Left lung (tissue), 10 donors: ENCODE measurements around the gene TMEM248. TPM values are rescaled to one million over a fixed set of nuclear protein-coding genes. Genes with fewer than 3 reads are reported as not detected.
"Not testable (repeated sequence)": the region's sequence is repeated elsewhere in the genome, so short reads cannot be mapped to it uniquely, and the experiment has no call there.

Experiments used
- ATAC-seq: fragments of 200-7000 bp; cut with Tn5 transposase; one replicate; pipeline ENCODE4 v1.9.1; 2020; ENCODE audit warnings: moderate library complexity
- DNase-seq, 4 donors: peaks; one replicate each; pipeline ENCODE4 v3.0.0-alpha.2; 2013 to 2020
- H3K27ac ChIP-seq, 2 donors: fragments of 200-600 bp; sonication (generic) in 1 of 2; one replicate each; pipeline versions ENCODE4 v1.5.0 to v1.8.0; 2020 to 2021
- H3K27me3 ChIP-seq, 2 donors: fragments of 200-600 bp; sonication (generic) in 1 of 2; one replicate each; pipeline versions ENCODE4 v1.5.0 to v1.8.0; 2020 to 2021
- H3K36me3 ChIP-seq, 2 donors: fragments of 200-600 bp; sonication (generic) in 1 of 2; one replicate each; pipeline versions ENCODE4 v1.5.0 to v1.8.0; 2020 to 2021
- H3K4me1 ChIP-seq, 2 donors: fragments of 200-600 bp; one replicate each; pipeline ENCODE4 v1.8.0; 2021
- H3K4me3 ChIP-seq, 2 donors: fragments of 200-600 bp; sonication (generic) in 1 of 2; one replicate each; pipeline versions ENCODE4 v1.5.0 to v1.8.0; 2020 to 2021; ENCODE audit warnings: mild to moderate bottlenecking in 1 of 2
- H3K9me3 ChIP-seq, 2 donors: fragments of 200-600 bp; sonication (generic) in 1 of 2; one replicate each; pipeline versions ENCODE4 v1.5.0 to v1.8.0; 2020 to 2021
- intact Hi-C, 2 donors: fragments of 100-400 bp; cut with DNase I; formaldehyde crosslinking; loops; one replicate each; pipeline versions ENCODE4 v1.11.2 to v1.14.2; 2022
- polyA plus RNA-seq, 6 donors: library from polyadenylated mRNA; unstranded; fragments of 120-200 nt; gene quantifications; one replicate each; pipeline ENCODE4 v1.2.1, GENCODE V29; 2013; ENCODE audit not compliant: insufficient read length in 6 of 6
- total RNA-seq, 2 donors: library from RNA; stranded (reverse); fragmentation: NEBNext Ultra II Directional; extraction: Animal tissue kit (Norgen Biotek cat#: 25700); gene quantifications; one replicate each; pipeline ENCODE4 v1.2.1, GENCODE V29; 2021
- TF ChIP-seq, protein P1 (sequence below), 2 donors: fragments of 200-600 bp; sonication (generic) in 1 of 2; IDR thresholded peaks; one replicate each; pipeline versions ENCODE4 v1.5.0 to v1.8.0; 2021; ENCODE audit warnings: antibody characterized with exemption in 2 of 2
- donor health status: DM: no; HTN: yes; CAD: no.
- donor health status: DM: no; HTN: no; CAD: no.

The TMEM248 gene
- total and polyA plus RNA-seq, 8 donors = 64.5 to 103 (median 81.6) TPM

GRCh38 chr7:66974986-66975590 is 54.1 kb downstream of the TMEM248 start:
- Histone ChIP-seq H3K36me3 (no peaks in the 10 kb centered on the region), H3K9me3 (peaks cover 0 to 8% of the 10 kb centered on the region in 2 donors), H3K4me3 (no peak overlapping the region), H3K27ac (no peak overlapping the region), H3K27me3 (no peaks in the 10 kb centered on the region), H3K4me1 (no peaks in the 10 kb centered on the region)
- intact Hi-C loops = no loop called here
- TF ChIP-seq, protein P1, sequence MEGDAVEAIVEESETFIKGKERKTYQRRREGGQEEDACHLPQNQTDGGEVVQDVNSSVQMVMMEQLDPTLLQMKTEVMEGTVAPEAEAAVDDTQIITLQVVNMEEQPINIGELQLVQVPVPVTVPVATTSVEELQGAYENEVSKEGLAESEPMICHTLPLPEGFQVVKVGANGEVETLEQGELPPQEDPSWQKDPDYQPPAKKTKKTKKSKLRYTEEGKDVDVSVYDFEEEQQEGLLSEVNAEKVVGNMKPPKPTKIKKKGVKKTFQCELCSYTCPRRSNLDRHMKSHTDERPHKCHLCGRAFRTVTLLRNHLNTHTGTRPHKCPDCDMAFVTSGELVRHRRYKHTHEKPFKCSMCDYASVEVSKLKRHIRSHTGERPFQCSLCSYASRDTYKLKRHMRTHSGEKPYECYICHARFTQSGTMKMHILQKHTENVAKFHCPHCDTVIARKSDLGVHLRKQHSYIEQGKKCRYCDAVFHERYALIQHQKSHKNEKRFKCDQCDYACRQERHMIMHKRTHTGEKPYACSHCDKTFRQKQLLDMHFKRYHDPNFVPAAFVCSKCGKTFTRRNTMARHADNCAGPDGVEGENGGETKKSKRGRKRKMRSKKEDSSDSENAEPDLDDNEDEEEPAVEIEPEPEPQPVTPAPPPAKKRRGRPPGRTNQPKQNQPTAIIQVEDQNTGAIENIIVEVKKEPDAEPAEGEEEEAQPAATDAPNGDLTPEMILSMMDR (IDR thresholded peaks at IDR 0.05) = no peak
- DNase-seq (peak in 1 of 4 donors; percentile 11), ATAC-seq (no peak)

- intact Hi-C loops, H3K27me3 ChIP-seq, H3K36me3 ChIP-seq, ATAC-seq, H3K4me3 ChIP-seq, H3K27ac ChIP-seq, DNase-seq, H3K4me1 ChIP-seq: not testable (repeated sequence)
- H3K9me3 ChIP-seq = peaks cover 0 to 22% of the 10 kb centered on the region in 2 donors
These were observed 57.3 kb downstream of the TMEM248 start for GRCh38 chr7:66978312-66978711.

GRCh38 chr7:66979013-66979412 is 58.0 kb downstream of the TMEM248 start:
- H3K4me3 ChIP-seq, H3K36me3 ChIP-seq, intact Hi-C loops, H3K4me1 ChIP-seq, DNase-seq, H3K27ac ChIP-seq, ATAC-seq, H3K27me3 ChIP-seq: not testable (repeated sequence)
- H3K9me3 ChIP-seq = peaks cover 0 to 22% of the 10 kb centered on the region in 2 donors

- DNase-seq, H3K36me3 ChIP-seq, H3K4me3 ChIP-seq, H3K27ac ChIP-seq, H3K27me3 ChIP-seq, intact Hi-C loops, H3K4me1 ChIP-seq, ATAC-seq: not testable (repeated sequence)
- peaks cover 0 to 22% of the 10 kb centered on the region in 2 donors for H3K9me3 ChIP-seq
These were observed 59.3 kb downstream of the TMEM248 start for GRCh38 chr7:66980336-66980735.

DNA sequence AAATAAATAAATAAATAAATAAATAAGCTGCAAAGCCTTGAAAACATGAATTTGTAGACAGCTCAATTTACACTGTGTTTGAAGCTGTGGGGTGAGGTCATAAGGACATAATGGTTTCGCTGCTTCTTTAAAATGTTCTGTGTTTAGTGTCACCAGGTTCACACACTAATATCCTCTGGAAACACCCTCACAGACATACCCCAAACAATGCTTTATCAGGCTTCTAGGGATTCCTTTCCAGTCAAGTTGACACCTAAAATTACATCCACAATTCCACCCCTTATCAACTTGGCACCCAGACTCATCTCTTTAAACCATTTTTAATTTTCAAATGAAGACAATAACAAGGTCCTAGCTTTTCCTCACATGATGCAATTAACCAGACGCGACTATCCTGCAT is 68.5 kb downstream of the TMEM248 start:
- H3K27ac ChIP-seq, H3K4me3 ChIP-seq, ATAC-seq, DNase-seq, H3K9me3 ChIP-seq, intact Hi-C loops, H3K27me3 ChIP-seq: not testable (repeated sequence)
- H3K36me3 ChIP-seq = peaks cover 0 to 75% of the 10 kb centered on the region in 2 donors
- peaks cover 0 to 18% of the 10 kb centered on the region in 2 donors for H3K4me1 ChIP-seq

DNA sequence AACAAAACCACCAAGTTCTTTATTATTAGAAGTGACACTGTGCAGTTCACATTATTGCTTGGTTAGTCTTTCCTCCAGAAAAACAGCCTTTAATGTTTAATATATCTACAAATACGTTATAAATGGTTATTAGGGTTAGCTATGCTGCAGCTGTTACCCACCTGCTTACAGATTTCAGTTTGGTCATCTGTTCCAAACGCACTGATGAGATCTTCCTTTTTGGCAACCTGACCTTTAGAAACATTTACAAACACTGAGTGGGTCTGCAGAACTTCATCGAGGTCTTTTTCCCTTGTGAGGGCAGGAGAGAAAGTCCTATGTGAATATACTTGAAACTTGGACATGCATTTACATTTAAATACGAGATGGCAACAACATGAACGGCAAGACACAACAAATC is 73.0 kb downstream of the TMEM248 start:
- H3K9me3 ChIP-seq, ATAC-seq, intact Hi-C loops, H3K27me3 ChIP-seq, DNase-seq: not testable (repeated sequence)
- Histone ChIP-seq H3K36me3 (peaks cover 0 to 51% of the 10 kb centered on the region in 2 donors), H3K27ac (peak overlapping the region; percentile 99), H3K4me3 (peak overlapping the region; percentile 74 to 89), H3K4me1 (peaks cover 0 to 29% of the 10 kb centered on the region in 2 donors)

- Histone ChIP-seq H3K4me1 (peaks cover 0 to 29% of the 10 kb centered on the region in 2 donors), H3K36me3 (peaks cover 0 to 52% of the 10 kb centered on the region in 2 donors), H3K27ac (peak overlapping the region; percentile 99), H3K4me3 (peak overlapping the region; percentile 74 to 89)
- H3K27me3 ChIP-seq, intact Hi-C loops, H3K9me3 ChIP-seq: not testable (repeated sequence)
- peak in 3 of 4 donors; percentile 33 to 63 (median 56) for DNase-seq
- peak; percentile 79 for ATAC-seq
These were observed 73.6 kb downstream of the TMEM248 start for GRCh38 chr7:66994691-66995049.

DNA sequence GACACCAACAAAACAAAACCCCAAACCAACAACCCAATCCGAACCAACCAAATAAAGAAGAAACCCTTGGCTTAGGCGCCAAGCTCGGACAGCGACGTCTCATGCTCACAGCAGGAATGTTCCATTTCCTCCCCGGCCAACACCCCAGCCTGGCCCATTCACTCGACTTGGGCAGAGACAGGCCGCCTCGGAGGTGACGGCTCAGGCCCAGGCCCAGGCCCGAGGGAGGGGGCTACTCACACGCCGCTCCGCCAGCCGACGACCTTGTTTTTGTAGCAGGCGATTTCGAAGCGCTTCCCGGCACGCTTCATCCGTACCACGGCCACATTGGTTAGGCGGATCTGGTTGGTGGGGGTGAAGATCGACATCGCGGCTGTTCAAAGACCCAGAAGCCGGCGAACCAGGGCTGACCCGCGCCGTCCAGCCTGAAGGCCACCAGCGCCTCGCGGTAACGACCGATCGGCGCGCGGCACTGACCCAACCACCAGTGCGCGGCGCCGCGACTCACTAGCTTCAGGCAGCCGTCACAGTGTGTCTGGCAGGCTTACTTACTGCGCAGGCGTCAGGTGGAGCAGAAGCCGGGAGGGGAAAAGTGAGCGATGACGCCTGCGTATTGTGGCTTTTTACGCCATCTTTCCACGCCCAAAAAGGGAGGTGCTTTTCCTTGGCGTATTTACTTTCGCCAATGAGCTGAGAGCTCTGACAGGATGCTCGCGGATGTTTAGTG is 74.2 kb downstream of the TMEM248 start, which contains the start of gene SBDS:
Gene SBDS, minus strand, starts transcription at position 537 of the 727 bp plus-strand sequence. Its CDS starts 169 bp downstream, at position 368.
- peak; percentile 96 to 98 (median 96) for DNase-seq
- intact Hi-C loops, H3K9me3 ChIP-seq, H3K27me3 ChIP-seq: not testable (repeated sequence)
- peaks cover 0 to 29% of the 10 kb centered on the region in 2 donors for H3K4me1 ChIP-seq
- ATAC-seq = peak; percentile 85
- peak within 1 kb of the TSS; percentile 99 for H3K27ac ChIP-seq
- peak within 1 kb of the TSS; percentile 74 to 89 for H3K4me3 ChIP-seq
- peaks cover 0 to 51% of the 10 kb centered on the region in 2 donors for H3K36me3 ChIP-seq

DNA sequence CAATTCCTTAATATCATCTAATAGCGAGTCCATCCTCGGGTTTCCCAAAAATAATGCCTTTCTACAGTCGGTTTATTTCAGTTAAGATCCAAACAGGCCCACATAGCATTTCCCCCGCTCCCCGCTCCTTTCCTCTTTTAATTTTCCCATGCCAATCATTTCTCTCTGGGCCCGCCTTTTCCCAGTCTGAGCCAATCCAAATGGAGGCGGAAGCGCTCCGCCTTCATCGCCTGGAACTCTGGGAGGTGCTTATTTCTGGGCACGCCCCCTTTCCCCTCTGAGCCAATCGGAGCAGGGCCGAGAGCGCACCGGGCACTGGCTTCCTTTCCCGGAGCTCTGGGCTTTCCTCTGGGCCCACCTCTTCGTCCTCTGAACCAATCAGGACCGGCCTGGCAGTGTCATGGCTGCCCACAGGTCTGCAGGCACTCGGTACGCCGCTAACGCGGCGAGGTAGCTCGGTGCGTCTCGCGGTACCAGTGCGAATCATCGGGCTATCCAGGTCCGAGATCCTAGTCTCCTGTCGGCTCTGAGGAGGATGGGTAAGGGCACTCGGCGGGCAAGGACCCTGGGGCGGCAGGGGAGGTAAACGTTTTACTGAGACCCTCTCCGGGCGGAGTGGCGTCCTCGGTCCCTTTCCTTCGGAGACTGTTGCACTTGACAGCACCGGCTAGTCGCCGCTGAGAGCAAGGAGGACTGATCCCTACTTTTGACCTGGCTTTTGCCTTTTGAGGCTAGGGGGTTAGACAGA is 75.6 kb downstream of the TMEM248 start, which contains the start of gene TYW1:
Gene TYW1, plus strand, starts transcription at position 390 of the 748 bp plus-strand sequence. Its CDS starts 146 bp downstream, at position 536.
- peak; percentile 97 to 99 (median 98) for DNase-seq
- intact Hi-C loops = not testable (repeated sequence)
- H3K36me3 ChIP-seq = peaks cover 0 to 37% of the 10 kb centered on the region in 2 donors

More for the DNA sequence above, 75.6 kb downstream of the TMEM248 start, which contains the start of gene TYW1:
- H3K4me1 ChIP-seq = peaks cover 0 to 29% of the 10 kb centered on the region in 2 donors
- not testable (repeated sequence) for H3K27me3 ChIP-seq, H3K9me3 ChIP-seq
- peak within 1 kb of the TSS; percentile 79 to 99 for H3K27ac ChIP-seq
- H3K4me3 ChIP-seq = peak within 1 kb of the TSS; percentile 74 to 89
- peak; percentile 91 for ATAC-seq
